HFF-Myc (cell line): ENCODE measurements around the gene TTC16.

Experiments used
- DNase-seq: peaks from one replicate; pipeline ENCODE4 v3.0.0-alpha.2; 2011; ENCODE audit warnings: low read depth; ENCODE audit errors: extremely low read depth
- H3K4me3 ChIP-seq: replicated peaks from 2 replicates; pipeline ENCODE4 v1.5.1; 2011; ENCODE audit warnings: low read depth, mild to moderate bottlenecking, control low read depth, low read length
- TF ChIP-seq, protein P1 (sequence below): IDR thresholded peaks from 2 replicates; pipeline ENCODE4 v1.5.1; 2012; ENCODE audit warnings: mild to moderate bottlenecking, low read depth, low read length, control low read depth; ENCODE audit errors: missing control alignments

The TTC16 gene

DNA sequence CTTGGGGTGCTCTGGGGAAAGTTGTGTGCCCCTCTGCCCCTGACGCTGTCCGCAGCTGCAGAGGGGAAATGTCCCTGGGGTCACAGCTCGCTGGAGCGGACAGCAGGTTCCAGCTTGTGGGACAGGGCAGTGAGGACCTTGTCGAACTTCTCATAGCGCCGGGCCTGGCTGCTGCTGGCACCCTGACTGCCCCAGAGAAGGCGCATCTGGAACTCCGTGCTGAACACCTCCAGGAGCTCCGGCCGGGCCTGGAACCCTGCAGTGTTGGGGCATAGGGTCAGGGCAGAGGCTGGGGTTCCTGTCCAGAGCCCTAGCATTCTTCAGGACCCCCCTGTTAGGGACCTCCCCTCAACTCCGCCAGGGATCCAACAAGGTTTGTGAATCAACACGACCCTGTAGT, 22.8 kb downstream of the TTC16 start:
- no peak for DNase-seq
- TF ChIP-seq, protein P1, sequence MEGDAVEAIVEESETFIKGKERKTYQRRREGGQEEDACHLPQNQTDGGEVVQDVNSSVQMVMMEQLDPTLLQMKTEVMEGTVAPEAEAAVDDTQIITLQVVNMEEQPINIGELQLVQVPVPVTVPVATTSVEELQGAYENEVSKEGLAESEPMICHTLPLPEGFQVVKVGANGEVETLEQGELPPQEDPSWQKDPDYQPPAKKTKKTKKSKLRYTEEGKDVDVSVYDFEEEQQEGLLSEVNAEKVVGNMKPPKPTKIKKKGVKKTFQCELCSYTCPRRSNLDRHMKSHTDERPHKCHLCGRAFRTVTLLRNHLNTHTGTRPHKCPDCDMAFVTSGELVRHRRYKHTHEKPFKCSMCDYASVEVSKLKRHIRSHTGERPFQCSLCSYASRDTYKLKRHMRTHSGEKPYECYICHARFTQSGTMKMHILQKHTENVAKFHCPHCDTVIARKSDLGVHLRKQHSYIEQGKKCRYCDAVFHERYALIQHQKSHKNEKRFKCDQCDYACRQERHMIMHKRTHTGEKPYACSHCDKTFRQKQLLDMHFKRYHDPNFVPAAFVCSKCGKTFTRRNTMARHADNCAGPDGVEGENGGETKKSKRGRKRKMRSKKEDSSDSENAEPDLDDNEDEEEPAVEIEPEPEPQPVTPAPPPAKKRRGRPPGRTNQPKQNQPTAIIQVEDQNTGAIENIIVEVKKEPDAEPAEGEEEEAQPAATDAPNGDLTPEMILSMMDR: no peak
- no peak overlapping the region for H3K4me3 ChIP-seq

DNA sequence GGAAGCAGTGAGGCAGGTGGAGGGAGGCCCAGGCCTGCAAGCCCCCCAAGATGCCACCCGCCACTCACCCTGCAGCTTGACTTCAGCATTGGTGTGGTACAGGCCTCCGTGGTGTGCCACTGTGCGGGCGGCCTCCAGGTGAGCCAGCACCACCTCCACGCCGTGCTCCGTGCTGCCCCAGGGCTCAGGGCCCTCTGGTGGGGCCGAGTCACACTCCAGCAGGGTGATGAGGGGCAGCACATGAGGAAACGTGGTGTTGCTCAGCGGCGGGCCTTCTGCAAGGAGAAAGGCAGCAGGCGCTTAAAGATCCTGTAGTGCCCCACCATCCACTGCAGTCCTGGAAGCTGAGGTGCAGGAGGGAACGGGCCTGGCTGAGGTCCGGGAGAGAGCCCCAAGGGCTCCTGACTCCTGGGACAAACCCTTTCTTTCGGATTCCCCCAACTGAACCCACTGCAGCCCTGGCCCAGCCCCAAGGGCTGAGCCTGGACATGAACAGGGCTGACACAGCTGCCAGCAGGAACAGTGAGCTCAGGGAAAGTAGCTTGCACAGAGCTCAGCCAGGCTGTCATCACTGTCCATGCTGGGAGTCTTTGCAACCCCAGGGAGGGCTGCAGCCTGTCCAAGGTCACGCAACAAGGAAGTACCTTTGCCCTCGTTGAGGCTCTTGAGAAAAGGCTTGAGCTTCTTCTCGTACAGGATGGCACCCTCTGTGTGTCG, 23.9 kb downstream of the TTC16 start:
- no peak overlapping the region for H3K4me3 ChIP-seq
- TF ChIP-seq, protein P1: no peak
- no peak for DNase-seq

DNA sequence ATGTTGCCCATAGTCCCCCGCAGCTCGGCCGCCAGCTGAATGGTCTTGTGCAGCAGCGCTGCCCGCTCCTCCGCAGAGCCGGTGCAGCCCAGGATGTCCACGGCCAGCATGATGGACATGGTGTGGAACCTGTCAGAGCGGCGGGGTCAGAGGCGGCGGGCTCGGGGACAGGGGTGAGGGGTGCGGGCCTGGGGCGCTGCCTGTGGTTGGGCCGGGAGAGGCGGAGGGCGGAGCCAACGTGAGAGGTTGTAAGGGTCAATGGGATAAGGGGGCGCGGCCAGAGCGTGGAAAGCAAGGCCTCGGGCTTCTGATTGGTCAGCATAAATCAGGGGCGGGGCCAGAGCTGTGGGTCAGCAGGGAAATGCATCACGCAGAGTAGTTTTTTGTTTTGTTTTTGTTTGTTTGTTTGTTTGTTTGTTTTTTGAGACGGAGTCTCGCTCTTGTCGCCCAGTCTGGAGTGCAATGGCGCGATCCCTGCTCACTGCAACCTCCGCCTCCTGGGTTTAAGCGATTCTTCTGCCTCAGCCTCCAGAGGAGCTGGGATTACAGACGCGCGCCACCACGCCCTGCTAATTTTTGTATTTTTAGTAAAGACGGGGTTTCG, 26.1 kb downstream of the TTC16 start:
- DNase-seq: no peak
- TF ChIP-seq, protein P1: no peak

DNA sequence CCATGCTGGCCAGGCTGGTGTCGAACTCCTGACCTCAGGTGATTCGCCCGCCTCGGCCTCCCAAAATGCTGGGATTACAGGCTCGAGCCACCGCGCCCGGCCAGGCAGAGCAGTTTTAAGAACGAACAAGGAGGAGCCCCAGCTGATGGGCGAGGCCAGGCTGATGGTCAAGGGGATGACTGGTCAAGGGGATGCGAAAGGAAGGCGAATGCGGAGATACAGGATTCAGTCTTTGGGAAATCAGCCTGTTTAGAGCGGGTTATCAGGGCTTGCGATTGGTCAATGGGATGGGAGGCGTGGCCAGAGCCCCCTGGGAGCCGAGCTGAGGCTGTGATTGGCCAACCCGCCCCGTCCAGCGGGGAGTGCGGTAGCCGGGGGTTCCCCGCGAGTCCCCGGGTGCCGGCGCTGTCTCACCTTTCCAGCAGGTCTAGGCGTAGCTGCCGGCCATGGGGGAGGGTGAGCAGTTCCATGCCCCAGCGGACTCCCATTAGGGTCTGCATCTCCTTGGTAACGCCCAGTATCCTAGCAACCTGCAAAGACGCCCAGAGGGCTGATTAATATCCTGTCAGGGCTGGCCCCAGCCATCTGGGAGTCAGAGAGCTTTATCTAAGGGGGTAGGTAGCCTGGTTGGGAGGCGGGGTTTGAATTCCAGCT, 26.7 kb downstream of the TTC16 start:
- DNase-seq: peak; percentile 55
- TF ChIP-seq, protein P1: no peak
- H3K4me3 ChIP-seq: peak overlapping the region; percentile 36

More for the DNA sequence above, 26.1 kb downstream of the TTC16 start:
- peak overlapping the region; percentile 36 for H3K4me3 ChIP-seq

DNA sequence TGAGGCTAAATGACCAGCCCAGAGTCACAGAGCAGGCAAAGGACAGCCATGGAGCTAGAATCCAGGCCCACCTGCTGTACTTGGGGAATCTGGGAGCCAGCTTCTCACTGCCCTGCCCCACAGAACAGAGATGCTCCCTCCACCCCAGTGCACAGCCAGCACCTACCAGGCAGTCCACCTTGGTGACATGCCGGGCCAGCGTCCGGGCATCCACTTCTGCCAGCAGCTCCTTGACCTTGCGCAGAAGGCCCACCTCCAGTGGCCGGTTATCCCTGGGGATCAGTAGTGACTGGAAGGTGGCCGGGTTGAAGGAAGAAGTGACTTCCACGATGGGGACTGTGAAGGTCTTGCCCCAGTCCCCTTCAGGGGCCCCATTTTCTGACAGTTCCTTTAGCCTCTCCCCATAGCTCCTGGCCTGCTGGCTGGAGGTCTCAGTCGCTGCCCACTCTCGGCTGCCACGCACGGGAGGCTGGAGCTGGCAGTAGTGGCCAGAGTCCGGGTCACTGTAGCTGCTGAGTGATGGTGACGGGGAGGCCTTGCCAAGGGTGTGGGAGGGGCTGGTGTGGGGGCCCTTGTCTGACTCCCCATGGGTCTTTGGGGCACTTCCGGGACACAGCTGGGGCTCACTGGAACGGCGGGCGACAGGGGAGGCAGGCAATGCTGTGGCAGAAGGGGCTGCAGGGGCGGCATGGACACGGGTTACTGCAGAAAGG, 28.7 kb downstream of the TTC16 start:
- no peak overlapping the region for H3K4me3 ChIP-seq
- DNase-seq: no peak
- TF ChIP-seq, protein P1: no peak

DNA sequence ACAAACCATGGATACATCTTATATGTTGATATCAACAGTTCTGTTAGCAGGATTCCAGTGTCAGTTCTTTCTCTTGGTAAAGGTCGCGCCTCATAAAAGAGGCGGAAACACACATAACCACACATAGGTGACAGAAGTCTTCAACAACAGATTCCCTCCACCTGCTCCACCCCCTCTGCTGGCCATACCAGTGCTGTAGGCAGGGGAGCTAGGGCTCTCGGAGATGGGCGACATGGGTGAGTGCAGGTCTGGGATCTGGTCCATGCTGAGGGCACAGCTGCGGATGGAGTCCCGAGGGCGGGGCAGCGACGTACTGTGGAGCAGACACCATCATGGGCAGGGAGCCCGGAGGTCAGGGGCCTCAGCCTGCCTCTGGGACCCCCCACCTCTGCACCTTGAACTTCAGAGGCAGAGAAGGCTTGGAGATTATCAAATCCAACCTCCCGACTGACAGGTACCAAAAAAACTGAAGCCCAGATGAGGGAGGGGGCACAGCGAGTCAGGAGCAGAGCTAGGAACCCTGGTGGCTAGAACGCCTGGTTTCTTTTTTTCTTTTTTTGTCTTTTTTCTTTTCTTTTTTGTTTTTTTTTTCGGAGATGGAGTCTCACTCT, 31.2 kb downstream of the TTC16 start:
- no peak for DNase-seq
- TF ChIP-seq, protein P1: no peak
- no peak overlapping the region for H3K4me3 ChIP-seq
